ENCODE results near the gene FOXL1. TPM values are rescaled to one million over a fixed set of nuclear protein-coding genes. Genes with fewer than 3 reads are reported as not detected.

FOXL1 gene
- total RNA-seq, 2 experiments from 2014 or later: not detected

DNA sequence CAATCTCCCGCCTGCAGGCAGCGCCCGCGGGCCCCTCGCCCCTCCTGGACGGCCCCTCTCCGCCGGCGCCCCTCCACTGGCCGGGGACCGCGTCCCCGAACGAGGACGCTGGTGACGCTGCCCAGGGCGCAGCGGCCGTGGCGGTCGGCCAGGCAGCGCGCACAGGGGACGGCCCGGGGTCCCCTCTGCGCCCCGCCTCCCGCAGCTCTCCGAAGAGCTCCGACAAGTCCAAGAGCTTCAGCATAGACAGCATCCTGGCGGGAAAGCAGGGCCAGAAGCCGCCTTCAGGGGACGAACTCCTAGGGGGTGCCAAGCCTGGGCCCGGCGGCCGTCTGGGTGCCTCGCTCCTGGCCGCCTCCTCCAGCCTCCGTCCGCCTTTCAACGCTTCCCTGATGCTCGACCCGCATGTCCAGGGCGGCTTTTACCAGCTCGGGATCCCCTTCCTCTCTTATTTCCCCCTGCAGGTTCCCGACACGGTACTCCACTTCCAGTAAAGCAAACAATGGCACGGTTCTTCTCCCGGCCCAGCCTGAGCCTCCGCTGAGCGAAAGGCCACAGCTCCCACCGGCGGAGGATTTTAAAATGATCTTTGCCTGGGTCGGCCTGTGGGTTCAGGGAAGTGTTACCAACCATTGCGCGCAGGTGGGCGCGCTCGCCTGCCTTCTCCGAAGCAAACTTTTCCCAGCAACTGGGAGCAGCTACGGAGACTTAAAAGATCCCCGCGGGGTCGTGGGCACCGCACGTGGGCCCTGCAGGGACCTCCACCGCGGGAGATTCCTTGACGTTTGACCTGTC is 1.1 kb downstream of the FOXL1 start:
- intact Hi-C loops (cut with DNase I, micrococcal nuclease): no loop called here
- Histone ChIP-seq H3K27ac (ENCODE audit: low read depth in 1 of 2, low read length in 2 of 2) (no peak overlapping the region), H3K9me3 (ENCODE audit: control insufficient read depth in 1 of 2, insufficient read depth in 1 of 2, low read length in 2 of 2) (peaks cover 0 to 6% of the 10 kb centered on the region in 2 experiments), H3K4me3 (ENCODE audit: low read length) (no peak overlapping the region), H3K27me3 (ENCODE audit: control insufficient read depth in 1 of 2, insufficient read depth in 2 of 2, low read length in 2 of 2) (peaks cover 59 to 63% of the 10 kb centered on the region in 2 experiments), H3K4me1 (ENCODE audit: insufficient read depth, low read length) (peaks cover 13% of the 10 kb centered on the region), H3K36me3 (ENCODE audit: insufficient read depth, low read length) (no peaks in the 10 kb centered on the region)
- CTCF ChIA-PET: no interaction called here
- Mint-ChIP-seq H3K36me3 (ENCODE audit: low read depth) (no peaks in the 10 kb centered on the region), H3K9me3 (no peaks in the 10 kb centered on the region), H3K27me3 (peaks cover 85% of the 10 kb centered on the region), H3K27ac (no peak overlapping the region), H3K4me1 (ENCODE audit: low read depth) (peaks cover 8% of the 10 kb centered on the region), H3K4me3 (no peak overlapping the region)
- ATAC-seq (ENCODE audit: poor library complexity) (no peak), DNase-seq (no peak)
- TF ChIP-seq, protein P1, sequence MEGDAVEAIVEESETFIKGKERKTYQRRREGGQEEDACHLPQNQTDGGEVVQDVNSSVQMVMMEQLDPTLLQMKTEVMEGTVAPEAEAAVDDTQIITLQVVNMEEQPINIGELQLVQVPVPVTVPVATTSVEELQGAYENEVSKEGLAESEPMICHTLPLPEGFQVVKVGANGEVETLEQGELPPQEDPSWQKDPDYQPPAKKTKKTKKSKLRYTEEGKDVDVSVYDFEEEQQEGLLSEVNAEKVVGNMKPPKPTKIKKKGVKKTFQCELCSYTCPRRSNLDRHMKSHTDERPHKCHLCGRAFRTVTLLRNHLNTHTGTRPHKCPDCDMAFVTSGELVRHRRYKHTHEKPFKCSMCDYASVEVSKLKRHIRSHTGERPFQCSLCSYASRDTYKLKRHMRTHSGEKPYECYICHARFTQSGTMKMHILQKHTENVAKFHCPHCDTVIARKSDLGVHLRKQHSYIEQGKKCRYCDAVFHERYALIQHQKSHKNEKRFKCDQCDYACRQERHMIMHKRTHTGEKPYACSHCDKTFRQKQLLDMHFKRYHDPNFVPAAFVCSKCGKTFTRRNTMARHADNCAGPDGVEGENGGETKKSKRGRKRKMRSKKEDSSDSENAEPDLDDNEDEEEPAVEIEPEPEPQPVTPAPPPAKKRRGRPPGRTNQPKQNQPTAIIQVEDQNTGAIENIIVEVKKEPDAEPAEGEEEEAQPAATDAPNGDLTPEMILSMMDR (IDR thresholded peaks at IDR 0.05): no peak
- POLR2A ChIA-PET: no interaction called here

DNA sequence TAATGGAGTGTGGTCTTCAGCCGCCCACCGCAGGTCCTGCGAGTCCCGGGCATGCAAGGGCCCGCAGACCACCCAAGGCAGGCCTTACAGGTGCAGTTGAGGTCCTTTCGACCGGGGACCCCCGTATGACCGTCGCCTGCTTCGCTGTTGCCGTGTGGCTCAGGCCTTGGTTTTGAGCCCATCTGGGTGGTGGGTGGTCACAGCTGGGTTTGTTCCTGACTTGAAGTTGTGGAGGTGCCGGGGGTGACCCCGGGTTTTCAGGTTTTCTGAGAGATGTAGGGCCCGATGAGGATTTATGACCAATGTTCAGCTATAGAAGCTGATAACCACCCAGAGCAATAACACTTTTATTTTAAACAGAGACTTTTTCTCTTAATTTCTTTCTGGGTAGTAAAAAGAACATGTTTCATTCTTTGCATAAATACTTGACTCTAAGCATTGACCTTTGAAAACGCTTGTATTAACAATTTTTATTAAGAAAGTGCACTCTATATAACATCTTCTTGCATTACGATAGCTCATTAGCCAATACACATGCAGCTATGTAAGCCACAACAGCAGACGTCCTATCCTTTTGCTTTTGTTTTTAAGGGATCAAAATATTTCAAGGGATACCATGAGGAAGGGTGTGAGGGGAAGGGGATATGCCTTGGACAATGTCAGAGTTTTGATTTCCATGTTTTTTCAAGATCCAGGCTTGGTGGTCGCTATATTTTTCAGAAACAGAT is 1.9 kb downstream of the FOXL1 start:
- H3K4me3 Mint-ChIP-seq: no peak overlapping the region
- no peak for ATAC-seq (ENCODE audit: poor library complexity)

DNA sequence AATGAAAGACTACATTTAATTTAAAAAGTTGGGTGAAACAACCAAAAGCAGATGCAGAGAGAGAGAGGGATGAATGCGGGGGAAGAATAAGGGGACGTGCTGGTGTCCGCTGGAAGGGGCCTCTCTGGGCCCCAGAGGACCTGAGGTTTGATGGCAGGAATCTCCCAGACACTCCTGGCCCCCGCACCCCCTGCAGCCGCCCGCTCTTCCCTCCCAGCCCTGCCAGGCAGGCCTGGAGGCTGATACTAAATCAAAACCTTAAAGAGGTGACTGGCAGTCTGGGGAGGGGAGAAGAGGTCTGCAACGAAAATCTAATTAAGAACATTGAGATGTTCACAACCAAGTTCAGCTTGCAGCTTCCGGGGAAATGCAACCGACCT is 2.4 kb downstream of the FOXL1 start:
- no peaks in the 10 kb centered on the region for H3K36me3 Mint-ChIP-seq (ENCODE audit: low read depth)
- Histone ChIP-seq H3K36me3 (ENCODE audit: insufficient read depth, low read length) (no peaks in the 10 kb centered on the region), H3K4me1 (ENCODE audit: insufficient read depth, low read length) (peaks cover 10% of the 10 kb centered on the region), H3K27me3 (ENCODE audit: control insufficient read depth in 1 of 2, insufficient read depth in 2 of 2, low read length in 2 of 2) (peaks cover 47 to 50% of the 10 kb centered on the region in 2 experiments), H3K9me3 (ENCODE audit: control insufficient read depth in 1 of 2, insufficient read depth in 1 of 2, low read length in 2 of 2) (peaks cover 0 to 6% of the 10 kb centered on the region in 2 experiments), H3K27ac (ENCODE audit: low read depth in 1 of 2, low read length in 2 of 2) (no peak overlapping the region), H3K4me3 (ENCODE audit: low read length) (no peak overlapping the region)
- no peak overlapping the region for H3K4me3 Mint-ChIP-seq
- intact Hi-C loops (cut with DNase I, micrococcal nuclease): no loop called here
- peaks cover 81% of the 10 kb centered on the region for H3K27me3 Mint-ChIP-seq
- ATAC-seq (ENCODE audit: poor library complexity): no peak
- POLR2A ChIA-PET: no interaction called here
- TF ChIP-seq, protein P1 (IDR thresholded peaks at IDR 0.05): no peak
- no peak overlapping the region for H3K27ac Mint-ChIP-seq
- CTCF ChIA-PET: no interaction called here
- H3K4me1 Mint-ChIP-seq (ENCODE audit: low read depth): peaks cover 7% of the 10 kb centered on the region
- H3K9me3 Mint-ChIP-seq: no peaks in the 10 kb centered on the region
- DNase-seq: no peak

More for the DNA sequence above, 1.9 kb downstream of the FOXL1 start:
- no peak for DNase-seq
- no peaks in the 10 kb centered on the region for H3K36me3 Mint-ChIP-seq (ENCODE audit: low read depth)
- TF ChIP-seq, protein P1 (IDR thresholded peaks at IDR 0.05): no peak
- ChIA-PET POLR2A (no interaction called here), CTCF (no interaction called here)
- H3K27me3 ChIP-seq (ENCODE audit: control insufficient read depth in 1 of 2, insufficient read depth in 2 of 2, low read length in 2 of 2): peaks cover 51 to 56% of the 10 kb centered on the region in 2 experiments
- peaks cover 8% of the 10 kb centered on the region for H3K4me1 Mint-ChIP-seq (ENCODE audit: low read depth)
- H3K27ac ChIP-seq (ENCODE audit: low read depth in 1 of 2, low read length in 2 of 2): no peak overlapping the region
- intact Hi-C loops (cut with DNase I, micrococcal nuclease): no loop called here
- peaks cover 81% of the 10 kb centered on the region for H3K27me3 Mint-ChIP-seq
- H3K27ac Mint-ChIP-seq: no peak overlapping the region
- no peaks in the 10 kb centered on the region for H3K9me3 Mint-ChIP-seq
- H3K4me3 ChIP-seq (ENCODE audit: low read length): no peak overlapping the region
- no peaks in the 10 kb centered on the region for H3K36me3 ChIP-seq (ENCODE audit: insufficient read depth, low read length)
- peaks cover 13% of the 10 kb centered on the region for H3K4me1 ChIP-seq (ENCODE audit: insufficient read depth, low read length)
- peaks cover 0 to 6% of the 10 kb centered on the region in 2 experiments for H3K9me3 ChIP-seq (ENCODE audit: control insufficient read depth in 1 of 2, insufficient read depth in 1 of 2, low read length in 2 of 2)
